Spleen (tissue), 11 donors: ENCODE data around the gene HGS. TPM values are rescaled to one million over a fixed set of nuclear protein-coding genes. Genes with fewer than 3 reads are reported as not detected.
A peak's percentile ranks its signal among the peaks of the same experiment; 100 is the strongest.

Experiments
- DNase-seq: peaks from one replicate; pipeline ENCODE4 v3.0.0-alpha.2; 2020
- H3K27ac ChIP-seq, 8 donors: fragments of 200-600 bp; sonication (generic) in 7 of 8; 1 replicate in 4 of 8; 2 replicates in 4 of 8; pipeline versions ENCODE4 v1.5.0 to v1.8.0; 2016 to 2021; ENCODE audit warnings: inconsistent platforms in 4 of 8, mild to moderate bottlenecking in 4 of 8, moderate library complexity in 1 of 8
- H3K27me3 ChIP-seq, 7 donors: fragments of 200-600 bp; sonication (generic) in 6 of 7; replicated peaks in 1 of 7; 1 replicate in 4 of 7; 2 replicates in 3 of 7; pipeline versions ENCODE4 v1.5.0 to v1.8.0; 2016 to 2021; ENCODE audit warnings: inconsistent platforms in 3 of 7, mild to moderate bottlenecking in 1 of 7
- H3K36me3 ChIP-seq, 6 donors: fragments of 200-600 bp; sonication (generic) in 5 of 6; 1 replicate in 4 of 6; 2 replicates in 2 of 6; pipeline versions ENCODE4 v1.5.0 to v1.8.0; 2016 to 2021; ENCODE audit warnings: inconsistent platforms in 2 of 6
- H3K4me1 ChIP-seq, 6 donors: fragments of 200-600 bp; sonication (generic) in 5 of 6; 1 replicate in 3 of 6; 2 replicates in 3 of 6; pipeline versions ENCODE4 v1.5.0 to v1.8.0; 2016 to 2021; ENCODE audit warnings: inconsistent platforms in 3 of 6
- H3K4me3 ChIP-seq, 8 donors: fragments of 200-600 bp; sonication (generic) in 7 of 8; 1 replicate in 4 of 8; 2 replicates in 4 of 8; pipeline versions ENCODE4 v1.5.0 to v1.8.0; 2016 to 2021; ENCODE audit warnings: inconsistent platforms in 4 of 8, mild to moderate bottlenecking in 4 of 8, moderate library complexity in 2 of 8
- H3K9me3 ChIP-seq, 8 donors: fragments of 200-600 bp; sonication (generic) in 7 of 8; 1 replicate in 4 of 8; 2 replicates in 4 of 8; pipeline versions ENCODE4 v1.5.0 to v1.8.0; 2016 to 2021; ENCODE audit warnings: inconsistent platforms in 4 of 8
- POLR2A ChIP-seq, 3 donors: fragments of 450-650 bp; IDR thresholded peaks; one replicate each; pipeline ENCODE4 v1.5.1; 2017; ENCODE audit warnings: antibody characterized with exemption in 3 of 3, mild to moderate bottlenecking in 1 of 3
- POLR2AphosphoS5 ChIP-seq, 3 donors: sonication (generic); formaldehyde crosslinking; IDR thresholded peaks; one replicate each; pipeline ENCODE4 v1.5.1; 2017; ENCODE audit warnings: antibody characterized with exemption in 3 of 3
- WGBS, 5 donors: extraction: QIAGEN DNeasy Blood & Tissue Kit in 3 of 5; methylation state at CpG; one replicate each; pipeline versions ENCODE4 v1.1.5 to v1.1.7; 2013 to 2018; 5-methylcytosine and 5-hydroxymethylcytosine counted together
- intact Hi-C: fragments of 100-400 bp; cut with DNase I; formaldehyde crosslinking; loops from one replicate; pipeline ENCODE4 v1.15.0; 2023; ENCODE audit warnings: low total_unique reads
- polyA plus RNA-seq, 3 donors: library from polyadenylated mRNA; stranded (reverse); fragments of 200-250 nt; gene quantifications; one replicate each; pipeline ENCODE4 v1.2.1, GENCODE V29; 2013
- total RNA-seq, 7 donors: library from RNA; depleted of rRNA in 3 of 7; stranded (reverse); fragments of >200 nt in 3 of 7; fragmentation: NEBNext Ultra II Directional in 4 of 7; extraction: Animal tissue kit (Norgen Biotek cat#: 25700) in 4 of 7; gene quantifications; one replicate each; pipeline versions ENCODE4 v1.1.0 to v1.2.1, GENCODE V29; 2016 to 2021
- TF ChIP-seq, protein P1 (sequence below), 11 experiments: fragments of 200-600 bp in 7 of 11; fragments of 450-650 bp in 4 of 11; sonication (generic) in 4 of 11; IDR thresholded peaks in 8 of 11; conservative IDR thresholded peaks in 3 of 11; 1 replicate in 7 of 11; 2 replicates in 4 of 11; pipeline versions ENCODE4 v1.4.0 to v1.8.0; 2016 to 2021; ENCODE audit warnings: antibody characterized with exemption in 11 of 11, inconsistent platforms in 4 of 11, mild to moderate bottlenecking in 1 of 11
- donor health status: healthy with polysubstance abuse.
- donor health status: DM: no; HTN: no; CAD: no; lungs with moderate emphysema.
- donor health status: DM: no; HTN: no; CAD: no.
- donor health status: Bipolar disorder and iron deficiency.
- donor health status: healthy.
- donor health status: DM: no; HTN: no; CAD: no.
- donor health status: DM: yes; HTN: yes; CAD: no.

The HGS gene
- total and polyA plus RNA-seq, 10 donors, result 61.3 to 134 (median 106) TPM

DNA sequence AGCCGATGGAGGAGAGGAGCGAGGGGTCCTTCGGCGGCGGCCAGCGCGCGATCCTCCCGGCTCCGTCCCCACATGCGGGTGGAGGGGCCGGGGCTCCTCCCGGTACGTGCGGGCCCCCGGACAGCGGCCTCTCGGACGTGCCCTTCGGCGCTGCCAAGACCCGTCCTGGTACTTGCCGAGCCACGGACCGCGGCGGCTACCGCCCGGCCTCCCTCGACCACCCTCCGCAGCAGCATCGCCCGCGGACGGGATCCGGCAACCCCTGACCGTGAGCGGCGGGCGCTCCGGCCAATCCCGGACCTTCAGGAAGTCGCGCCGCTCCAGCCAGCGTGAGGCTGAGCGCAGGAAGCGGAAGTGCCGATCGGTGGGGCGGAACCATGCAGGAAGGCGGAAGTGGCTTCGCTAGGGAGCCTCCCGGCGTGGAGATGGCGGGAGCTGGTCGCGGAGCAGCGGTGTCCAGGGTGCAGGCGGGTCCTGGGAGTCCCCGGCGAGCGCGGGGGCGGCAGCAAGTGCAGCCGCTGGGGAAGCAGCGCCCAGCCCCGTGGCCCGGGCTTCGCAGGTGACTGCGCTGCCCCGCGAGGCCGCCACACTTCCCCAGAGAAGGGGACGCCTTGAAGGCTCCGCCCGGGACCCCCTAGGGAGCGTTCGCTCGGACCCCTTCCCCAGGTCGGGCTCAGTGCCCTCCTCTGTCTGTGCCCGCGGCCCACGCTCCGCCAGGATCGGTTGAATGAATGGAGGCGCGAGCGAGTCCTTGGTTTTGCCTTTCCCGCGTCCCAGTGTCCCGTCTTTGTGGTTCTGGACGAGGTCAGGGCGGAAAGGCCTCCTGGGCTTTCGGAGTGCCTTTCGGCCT lies 17.2 kb upstream of the HGS start, which contains the start of the genes CCDC137 and OXLD1:
TSS of gene CCDC137 (plus strand) at position 396 of the 850 bp plus-strand sequence. CDS start at position 426, 30 bp downstream.
TSS of gene OXLD1 (minus strand) at position 264 of the 850 bp plus-strand sequence. CDS start at position 236, 28 bp downstream.
- Histone ChIP-seq H3K4me1 (peaks cover 18 to 80% (median 40%) of the 10 kb centered on the region in 6 donors), H3K27me3 (no peaks in the 10 kb centered on the region), H3K27ac (peak within 1 kb of the TSS; percentile 93 to 97 (median 96)), H3K9me3 (no peaks in the 10 kb centered on the region), H3K4me3 (peak within 1 kb of the TSS; percentile 86 to 100 (median 96)), H3K36me3 (peaks cover 0 to 55% (median 36%) of the 10 kb centered on the region in 6 donors)
- intact Hi-C loops, result no loop called here
- WGBS, 5 donors, result 0 to 1% (median 0%) methylated on average over 36 to 96 of the region's 96 CpGs
- peak in 2 of 3 donors; percentile 59 to 73 for TF ChIP-seq POLR2A (IDR thresholded peaks at IDR 0.05)
- peak; percentile 99 for TF ChIP-seq POLR2AphosphoS5 (IDR thresholded peaks at IDR 0.05)
- TF ChIP-seq, protein P1, sequence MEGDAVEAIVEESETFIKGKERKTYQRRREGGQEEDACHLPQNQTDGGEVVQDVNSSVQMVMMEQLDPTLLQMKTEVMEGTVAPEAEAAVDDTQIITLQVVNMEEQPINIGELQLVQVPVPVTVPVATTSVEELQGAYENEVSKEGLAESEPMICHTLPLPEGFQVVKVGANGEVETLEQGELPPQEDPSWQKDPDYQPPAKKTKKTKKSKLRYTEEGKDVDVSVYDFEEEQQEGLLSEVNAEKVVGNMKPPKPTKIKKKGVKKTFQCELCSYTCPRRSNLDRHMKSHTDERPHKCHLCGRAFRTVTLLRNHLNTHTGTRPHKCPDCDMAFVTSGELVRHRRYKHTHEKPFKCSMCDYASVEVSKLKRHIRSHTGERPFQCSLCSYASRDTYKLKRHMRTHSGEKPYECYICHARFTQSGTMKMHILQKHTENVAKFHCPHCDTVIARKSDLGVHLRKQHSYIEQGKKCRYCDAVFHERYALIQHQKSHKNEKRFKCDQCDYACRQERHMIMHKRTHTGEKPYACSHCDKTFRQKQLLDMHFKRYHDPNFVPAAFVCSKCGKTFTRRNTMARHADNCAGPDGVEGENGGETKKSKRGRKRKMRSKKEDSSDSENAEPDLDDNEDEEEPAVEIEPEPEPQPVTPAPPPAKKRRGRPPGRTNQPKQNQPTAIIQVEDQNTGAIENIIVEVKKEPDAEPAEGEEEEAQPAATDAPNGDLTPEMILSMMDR (IDR thresholded peaks at IDR 0.05 in 8 of 11, conservative IDR thresholded peaks at IDR 0.05 in 3 of 11), result peak in 1 of 11 experiments; percentile 7
- DNase-seq, result peak; percentile 98

DNA sequence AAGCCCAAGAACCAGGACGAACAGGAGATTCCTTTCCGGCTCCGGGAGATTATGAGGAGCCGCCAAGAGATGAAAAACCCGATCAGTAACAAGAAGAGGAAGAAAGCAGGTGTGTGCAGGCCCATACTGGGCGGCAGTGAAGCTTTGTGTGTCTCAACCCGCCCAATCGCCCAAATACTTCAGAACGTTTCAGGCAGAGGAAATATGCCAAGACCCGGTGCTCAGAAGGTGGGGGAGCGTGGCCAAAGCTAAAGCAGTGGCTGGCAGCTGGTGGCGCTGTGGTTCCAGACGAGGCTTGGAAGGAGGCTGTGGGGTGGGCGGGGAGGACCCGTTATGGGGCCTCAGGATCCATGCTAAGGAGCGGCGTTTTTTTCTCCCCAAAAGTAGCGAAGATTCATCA lies 16.1 kb upstream of the HGS start:
- intact Hi-C loops, result no loop called here
- Histone ChIP-seq H3K27me3 (no peaks in the 10 kb centered on the region), H3K4me3 (peak overlapping the region in 5 of 8 donors; percentile 14 to 100 (median 96)), H3K36me3 (peaks cover 0 to 67% (median 48%) of the 10 kb centered on the region in 6 donors), H3K9me3 (no peaks in the 10 kb centered on the region), H3K4me1 (peaks cover 18 to 72% (median 40%) of the 10 kb centered on the region in 6 donors), H3K27ac (no peak overlapping the region)
- no peak for TF ChIP-seq POLR2AphosphoS5 (IDR thresholded peaks at IDR 0.05)
- no peak for TF ChIP-seq POLR2A (IDR thresholded peaks at IDR 0.05)
- TF ChIP-seq, protein P1 (IDR thresholded peaks at IDR 0.05 in 8 of 11, conservative IDR thresholded peaks at IDR 0.05 in 3 of 11), result no peak
- 80 to 88% (median 82%) methylated on average over 18 of the region's 18 CpGs for WGBS, 5 donors
- no peak for DNase-seq

DNA sequence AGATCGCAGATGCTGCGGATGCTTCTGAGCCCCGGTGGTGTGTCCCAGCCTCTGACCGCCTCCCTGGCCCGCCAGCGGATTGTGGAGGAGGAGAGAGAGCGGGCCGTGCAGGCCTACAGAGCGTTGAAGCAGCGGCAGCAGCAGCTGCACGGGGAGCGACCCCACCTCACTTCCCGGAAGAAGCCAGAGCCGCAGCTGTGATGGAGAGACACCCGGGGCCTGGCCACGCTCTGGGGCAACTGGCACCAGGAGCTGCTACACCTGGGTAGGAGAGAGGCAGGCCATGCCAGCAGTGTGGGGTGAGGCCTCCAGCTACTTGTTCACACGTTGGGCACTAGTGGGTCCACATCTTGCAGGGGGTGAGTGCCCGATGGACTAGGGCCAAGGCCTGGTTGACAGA lies 11.3 kb upstream of the HGS start:
- Histone ChIP-seq H3K27ac (no peak overlapping the region), H3K4me1 (peaks cover 6 to 47% (median 20%) of the 10 kb centered on the region in 6 donors), H3K36me3 (peaks cover 0 to 80% (median 57%) of the 10 kb centered on the region in 6 donors), H3K4me3 (no peak overlapping the region), H3K9me3 (no peaks in the 10 kb centered on the region), H3K27me3 (no peaks in the 10 kb centered on the region)
- 83 to 93% (median 92%) methylated on average over 10 to 18 of the region's 18 CpGs for WGBS, 5 donors
- intact Hi-C loops, result no loop called here
- DNase-seq, result peak; percentile 73
- TF ChIP-seq POLR2AphosphoS5 (IDR thresholded peaks at IDR 0.05) (peak in 1 of 3 donors; percentile 48), POLR2A (IDR thresholded peaks at IDR 0.05) (no peak)
- TF ChIP-seq, protein P1 (IDR thresholded peaks at IDR 0.05 in 8 of 11, conservative IDR thresholded peaks at IDR 0.05 in 3 of 11), result no peak

DNA sequence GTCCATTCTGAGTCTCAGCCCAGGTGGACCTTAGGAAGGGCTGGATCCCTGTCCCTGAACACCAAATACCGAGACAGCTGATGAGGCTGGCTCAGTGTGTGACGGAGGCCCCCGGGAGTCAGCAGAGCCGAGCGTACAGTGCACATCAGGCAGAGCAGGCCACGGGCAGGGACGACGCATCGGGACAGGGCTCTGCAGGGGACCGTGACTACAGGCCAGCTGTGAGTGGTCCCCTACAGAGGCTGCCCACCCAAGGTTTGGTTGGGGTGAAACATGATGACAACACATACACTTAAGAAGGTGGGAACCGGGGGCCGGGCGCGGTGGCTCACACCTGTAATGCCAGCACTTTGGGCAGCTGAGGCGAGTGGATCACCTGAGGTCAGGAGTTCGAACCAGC lies 10.9 kb upstream of the HGS start:
- Histone ChIP-seq H3K36me3 (peaks cover 0 to 77% (median 57%) of the 10 kb centered on the region in 6 donors), H3K9me3 (no peaks in the 10 kb centered on the region), H3K4me3 (no peak overlapping the region), H3K27me3 (no peaks in the 10 kb centered on the region), H3K4me1 (peaks cover 2 to 42% (median 16%) of the 10 kb centered on the region in 6 donors), H3K27ac (no peak overlapping the region)
- intact Hi-C loops, result no loop called here
- DNase-seq, result peak; percentile 63
- 93 to 97% (median 94%) methylated on average over 15 to 16 of the region's 16 CpGs for WGBS, 5 donors
- TF ChIP-seq POLR2AphosphoS5 (IDR thresholded peaks at IDR 0.05) (no peak), POLR2A (IDR thresholded peaks at IDR 0.05) (no peak)
- TF ChIP-seq, protein P1 (IDR thresholded peaks at IDR 0.05 in 8 of 11, conservative IDR thresholded peaks at IDR 0.05 in 3 of 11), result no peak
